ENCODE measurements around the gene MANSC4. TPM values are rescaled to one million over a fixed set of nuclear protein-coding genes. Genes with fewer than 3 reads are reported as not detected.
A peak's percentile ranks its signal among the peaks of the same experiment; 100 is the strongest.

The MANSC4 gene
- total and polyA plus RNA-seq, 2 experiments from 2014 or later, result not detected

GRCh38 chr12:27787559-27787958 is 7.5 kb upstream of the MANSC4 start:
- peaks cover 86% of the 10 kb centered on the region for H3K79me2 ChIP-seq (replicated peaks; ENCODE audit: insufficient read depth)
- no peak for ATAC-seq

More at GRCh38 chr12:27787559-27787958, 7.5 kb upstream of the MANSC4 start:
- DNase-seq (ENCODE audit: low spot score), result no peak
- H4K20me1 ChIP-seq (replicated peaks; ENCODE audit: insufficient read depth), result 0 out of 2 replicates have a peak, but pooled peaks cover 12% of the 10 kb centered on the region
- no peaks in the 10 kb centered on the region for H3F3A ChIP-seq (replicated peaks; ENCODE audit: low read depth)
- 0 out of 2 replicates have a peak, but pooled peaks cover 3% of the 10 kb centered on the region for H3K36me3 ChIP-seq (ENCODE audit: insufficient read depth)
- peaks cover 10% of the 10 kb centered on the region; the same call in 1 of the 2 replicates for H3K4me1 ChIP-seq (ENCODE audit: insufficient read depth)
- no peak overlapping the region for H3K27ac ChIP-seq (ENCODE audit: low read depth)
- TF ChIP-seq ZNF331 (CRISPR knock-in tag; IDR thresholded peaks at IDR 0.05; ENCODE audit: low read depth), result no peak
- no peak for TF ChIP-seq EZH2 (IDR thresholded peaks at IDR 0.05; ENCODE audit: low read depth, unreplicated experiment)
- TF ChIP-seq ETS1 (IDR thresholded peaks at IDR 0.05), result no peak
- no peak for TF ChIP-seq JUNB (IDR thresholded peaks at IDR 0.05; ENCODE audit: unreplicated experiment)
- no peak for TF ChIP-seq CREB1 (CRISPR knock-in tag; IDR thresholded peaks at IDR 0.05; ENCODE audit: low read depth)
- TF ChIP-seq ZNF114 (CRISPR knock-in tag; IDR thresholded peaks at IDR 0.05), result no peak
- TF ChIP-seq EZH2phosphoT487 (IDR thresholded peaks at IDR 0.05; ENCODE audit: unreplicated experiment), result no peak
- TF ChIP-seq REST (IDR thresholded peaks at IDR 0.05; ENCODE audit: unreplicated experiment), result no peak
- TF ChIP-seq STAT1 (IDR thresholded peaks at IDR 0.05; ENCODE audit: unreplicated experiment), result no peak
- no peak for TF ChIP-seq ZNF462 (CRISPR knock-in tag; IDR thresholded peaks at IDR 0.05)
- TF ChIP-seq NANOG (IDR thresholded peaks at IDR 0.05; ENCODE audit: borderline replicate concordance), result no peak
- no peak for TF ChIP-seq POLR2AphosphoS5 (IDR thresholded peaks at IDR 0.05; ENCODE audit: low read depth)
- TF ChIP-seq CTCF (conservative IDR thresholded peaks at IDR 0.05; ENCODE audit: low read depth in 2 of 2), result no peak
- H3K9me2 ChIP-seq (ENCODE audit: insufficient read depth), result no peaks in the 10 kb centered on the region
- Mint-ChIP-seq H3K27me3 (ENCODE audit: insufficient read depth, low read depth, poor library complexity) (no peaks in the 10 kb centered on the region), H3K27ac (0 out of 2 replicates have a peak overlapping the region, but pooled peaks have one; percentile 32), H3K4me1 (peaks cover 17% of the 10 kb centered on the region), H3K36me3 (ENCODE audit: low read depth) (peaks cover 33% of the 10 kb centered on the region), H3K4me3 (no peak overlapping the region), H3K9me3 (no peaks in the 10 kb centered on the region)
- H3K4me2 ChIP-seq, result no peak overlapping the region
- no peak overlapping the region for H2AFZ ChIP-seq
- no peak overlapping the region for H3K4me3 ChIP-seq
- H3K27me3 ChIP-seq (ENCODE audit: insufficient read depth), result no peaks in the 10 kb centered on the region
